A549 treated with DMSO at 1 μM for 4 hours (cell line): ENCODE results near the gene TBC1D1. TPM values are rescaled to one million over a fixed set of nuclear protein-coding genes. Genes with fewer than 3 reads are reported as not detected.

Experiments
- total RNA-seq: library from RNA; stranded (reverse); fragments of 200-300 nt; extraction: Qiagen RNA extraction; gene quantifications from 5 replicates; pipeline ENCODE4 v1.2.3, GENCODE V29; 2022; ENCODE audit warnings: low read depth

The TBC1D1 gene
- 21.3 to 28.6 TPM (median 24.3 TPM) in 5 replicates for total RNA-seq

GRCh38 chr4:37890801-37891259, at the start of gene TBC1D1:
Gene TBC1D1, plus strand, starts transcription at chr4:37891084. Its CDS starts 11,012 bp downstream, at chr4:37902096.

GRCh38 chr4:37960098-37960497, 69.2 kb downstream of the TBC1D1 start, which contains the start of gene PTTG2:
Gene PTTG2, plus strand, starts transcription at chr4:37960398. Its CDS starts 37 bp downstream, at chr4:37960435.

Other genes with a start within 250 kb of the TBC1D1 start
- 4.6 to 10.3 TPM (median 6.4 TPM) in 5 replicates for gene RELL1, start 204.7 kb upstream of the TBC1D1 start, total RNA-seq
- gene PGM2, start 64.4 kb upstream of the TBC1D1 start, total RNA-seq = 13.7 to 16.4 TPM (median 15.1 TPM) in 5 replicates
- gene PTTG2, start 69.3 kb downstream of the TBC1D1 start, total RNA-seq = not detected in 5 replicates